K562 (cell line): ENCODE data around the gene CRX. TPM values are rescaled to one million over a fixed set of nuclear protein-coding genes. Genes with fewer than 3 reads are reported as not detected.

ENCODE experiments used
- ATAC-seq: fragments of 200-7000 bp; cut with Tn5 transposase; 3 replicates; pipeline ENCODE4 v1.9.1; 2020; ENCODE audit warnings: moderate library complexity
- BruUV-seq: library from RNA; stranded (reverse); fragments of 400-500 nt; replicated peaks from 2 replicates; lab custom pipeline; 2021; lab: Mats Ljungman, UMichigan
- CTCF ChIA-PET: fragments of 300-600 bp; formaldehyde crosslinking; extraction: SDS; loops from one replicate; lab custom pipeline; 2021; ENCODE audit warnings: low intra/inter-chr PET ratio; lab: Yijun Ruan, JAX
- POLR2A ChIA-PET: fragments of 300-600, 350-650 bp; sonication (Branson Sonifier 250); formaldehyde crosslinking; extraction: SDS; loops from one replicate; lab custom pipeline; 2021; ENCODE audit warnings: antibody characterized with exemption, inconsistent platforms; lab: Yijun Ruan, JAX
- DNase-seq, 4 experiments: peaks; one replicate each; pipeline versions ENCODE4 v3.0.0 to v3.0.0-alpha.2; 2011 to 2018; ENCODE audit warnings: low spot score in 3 of 4, mixed read lengths in 3 of 4; ENCODE audit errors: extremely low read depth in 1 of 4
- FAIRE-seq: peaks from 2 replicates; lab custom pipeline; 2011; peaks lifted over from hg19 to GRCh38; lab: Jason Lieb, UNC
- H2AFZ ChIP-seq: 2 replicates; pipeline ENCODE4 v1.6.0; 2011; ENCODE audit warnings: low read depth, low read length, control low read depth, inconsistent platforms
- H3K27ac ChIP-seq: fragments of 200-600 bp; 3 replicates; pipeline ENCODE4 v1.8.0; 2011; ENCODE audit warnings: low read depth, mild to moderate bottlenecking, control low read depth, inconsistent platforms, low read length, moderate library complexity, mixed read lengths; ENCODE audit errors: extremely low read depth
- H3K27me3 ChIP-seq, 2 experiments: fragments of 300-600 bp in 1 of 2; 2 replicates in 1 of 2; 3 replicates in 1 of 2; pipeline versions ENCODE4 v1.6.0 to v1.8.0; 2011; ENCODE audit warnings: inconsistent platforms in 2 of 2, low read length in 2 of 2, mild to moderate bottlenecking in 1 of 2, mixed read lengths in 1 of 2, moderate library complexity in 1 of 2; ENCODE audit not compliant: control insufficient read depth in 2 of 2, insufficient read depth in 2 of 2
- H3K36me3 ChIP-seq: fragments of 300-600 bp; 3 replicates; pipeline ENCODE4 v1.8.0; 2011; ENCODE audit warnings: mild to moderate bottlenecking, low read length, inconsistent platforms; ENCODE audit not compliant: control insufficient read depth, insufficient read depth
- H3K4me1 ChIP-seq, 2 experiments: fragments of 200-600 bp in 1 of 2; replicated peaks in 1 of 2; 2 replicates in 1 of 2; 3 replicates in 1 of 2; pipeline versions ENCODE4 v1.5.1 to v1.8.0; 2011; ENCODE audit warnings: inconsistent platforms in 2 of 2, low read length in 2 of 2, mild to moderate bottlenecking in 1 of 2, mixed read lengths in 1 of 2, moderate library complexity in 1 of 2; ENCODE audit not compliant: control insufficient read depth in 2 of 2, insufficient read depth in 2 of 2
- H3K4me2 ChIP-seq: 2 replicates; pipeline ENCODE4 v1.6.1; 2011; ENCODE audit warnings: low read length, control low read depth, inconsistent platforms, mixed read lengths; ENCODE audit not compliant: insufficient read depth
- H3K4me3 ChIP-seq: fragments of 200-600 bp; sonication (generic), shearing (Covaris generic); 2 replicates; pipeline ENCODE4 v1.5.1; 2016; ENCODE audit warnings: control low read depth, inconsistent platforms
- H3K79me2 ChIP-seq: fragments of 200-600 bp; 3 replicates; pipeline ENCODE4 v1.8.0; 2011; ENCODE audit warnings: low read length, inconsistent platforms; ENCODE audit not compliant: control insufficient read depth, insufficient read depth
- H3K9ac ChIP-seq, 2 experiments: 2 replicates each; pipeline versions ENCODE4 v1.6.0 to v1.6.1; 2011; ENCODE audit warnings: low read depth in 2 of 2, low read length in 2 of 2, control low read depth in 1 of 2, inconsistent platforms in 1 of 2, mild to moderate bottlenecking in 1 of 2, mixed read lengths in 1 of 2; ENCODE audit not compliant: insufficient read depth in 1 of 2
- H3K9me1 ChIP-seq: one replicate; pipeline ENCODE4 v1.6.0; 2011; ENCODE audit warnings: inconsistent platforms, mild to moderate bottlenecking, low read length, moderate library complexity; ENCODE audit not compliant: control insufficient read depth, insufficient read depth
- H3K9me3 ChIP-seq: replicated peaks from 2 replicates; pipeline ENCODE4 v1.5.1; 2011; ENCODE audit warnings: low read depth, low read length, inconsistent platforms; ENCODE audit not compliant: control insufficient read depth, insufficient read depth
- H4K20me1 ChIP-seq: replicated peaks from 2 replicates; pipeline ENCODE4 v1.6.1; 2011; ENCODE audit warnings: low read length, inconsistent platforms, mixed read lengths; ENCODE audit not compliant: control insufficient read depth, insufficient read depth
- BRD4 ChIP-seq: fragments of 200-600 bp; sonication (generic); IDR thresholded peaks from 2 replicates; pipeline ENCODE4 v1.6.1; 2017; ENCODE audit warnings: inconsistent platforms
- CHCHD3 ChIP-seq: fragments of 250-450 bp; sonication (Bioruptor Pico); IDR thresholded peaks from 2 replicates; pipeline ENCODE4 v2.1.2; 2022; ENCODE audit warnings: mild to moderate bottlenecking
- FOS ChIP-seq: IDR thresholded peaks from 3 replicates; pipeline ENCODE4 v1.6.1; 2011; ENCODE audit not compliant: insufficient read length; ENCODE audit errors: extremely low read depth
- HDAC2 ChIP-seq: fragments of 450-650 bp; IDR thresholded peaks from 2 replicates; pipeline ENCODE4 v1.6.1; 2016; ENCODE audit warnings: mild to moderate bottlenecking
- IFI16 ChIP-seq: fragments of 250-450 bp; sonication (Bioruptor Pico); IDR thresholded peaks from 2 replicates; pipeline ENCODE4 v2.1.2; 2022; ENCODE audit warnings: mild to moderate bottlenecking, inconsistent platforms
- OTX1 ChIP-seq: fragments of 450-650 bp; formaldehyde crosslinking; IDR thresholded peaks from 2 replicates; pipeline ENCODE4 v1.4.0; 2022; ENCODE audit warnings: mild to moderate bottlenecking
- PHB ChIP-seq: fragments of 250-450 bp; sonication (Bioruptor Pico); IDR thresholded peaks from 2 replicates; pipeline ENCODE4 v1.5.0; 2021
- RBM15 ChIP-seq: fragments of 200-400 bp; formaldehyde crosslinking; IDR thresholded peaks from 2 replicates; pipeline ENCODE4 v1.6.1; 2018; ENCODE audit warnings: mild to moderate bottlenecking, low read length, moderate library complexity; ENCODE audit not compliant: insufficient read depth
- TCF7L2 ChIP-seq: fragments of 150-350 bp; IDR thresholded peaks from 2 replicates; pipeline ENCODE4 v1.6.1; 2016; ENCODE audit warnings: low read depth, mild to moderate bottlenecking, low read length, moderate library complexity
- ZNF584 ChIP-seq: fragments of 200-800 bp; sonication (Bioruptor generic); IDR thresholded peaks from 2 replicates; pipeline ENCODE4 v1.6.1; 2016; ENCODE audit warnings: low read depth, mild to moderate bottlenecking, missing genetic modification characterization, missing compliant biosample characterization
- ZNF644 ChIP-seq: fragments of 200-800 bp; sonication (Bioruptor generic); IDR thresholded peaks from 2 replicates; pipeline ENCODE4 v1.6.1; 2016; ENCODE audit warnings: low read depth, missing genetic modification characterization, missing compliant biosample characterization
- ZNF75A ChIP-seq: fragments of 450-650 bp; formaldehyde crosslinking; IDR thresholded peaks from 2 replicates; pipeline ENCODE4 v1.4.0; 2020; ENCODE audit warnings: mild to moderate bottlenecking
- WGBS: fragments of 100-300 bp; shearing (Covaris generic); methylation state at CpG from one replicate; pipeline ENCODE4 v1.1.6; 2016; ENCODE audit warnings: low coverage, mixed read lengths; ENCODE audit not compliant: insufficient coverage; ENCODE audit errors: missing lambda C conversion rate; 5-methylcytosine and 5-hydroxymethylcytosine counted together
- in situ Hi-C: fragments of 300-500 bp; cut with MboI; formaldehyde crosslinking; loops from 4 replicates; pipeline ENCODE4 v1.15.0; 2018; ENCODE audit warnings: inconsistent platforms, mixed read lengths
- intact Hi-C: fragments of 100-400 bp; cut with micrococcal nuclease; formaldehyde crosslinking; loops from 2 replicates; pipeline ENCODE4 v1.14.2; 2022
- polyA plus RNA-seq, 8 experiments: library from polyadenylated mRNA; depleted of rRNA in 4 of 8; stranded (reverse) in 5 of 8; unstranded in 3 of 8; fragments of >200 nt; fragmentation: Nextera tagmentation in 2 of 8; fragmentation: Illumina TruSeq in 1 of 8; extraction: Ambion mirVana in 2 of 8; extraction: Trizol in 1 of 8; gene quantifications; 2 replicates each; pipeline versions ENCODE4 v1.2.1 to v1.2.3, GENCODE V29; 2011 to 2014; ENCODE audit warnings: inconsistent platforms in 1 of 8, missing spikeins in 1 of 8
- total RNA-seq, 7 experiments: library from RNA; depleted of rRNA in 6 of 7; stranded (reverse); fragments of >200 nt in 6 of 7; fragmentation: Illumina TruSeq in 2 of 7; extraction: Trizol in 2 of 7; gene quantifications; 2 replicates each; pipeline versions ENCODE4 v1.2.1 to v1.2.3, GENCODE V29; 2011 to 2021; ENCODE audit warnings: low replicate concordance in 1 of 7
- TF ChIP-seq, protein P1 (sequence below): fragments of 250-450 bp; sonication (Bioruptor Pico); IDR thresholded peaks from 2 replicates; pipeline ENCODE4 v1.5.0; 2021
- TF ChIP-seq, protein P2 (sequence below): sonication (generic); formaldehyde crosslinking; IDR thresholded peaks from 2 replicates; pipeline ENCODE4 v1.9.0; 2022; ENCODE audit warnings: mild to moderate bottlenecking, missing genetic modification reagents
- TF ChIP-seq, protein P3 (sequence below): fragments of 200-800 bp; sonication (Bioruptor generic); IDR thresholded peaks from 2 replicates; pipeline ENCODE4 v1.6.1; 2017; ENCODE audit warnings: missing genetic modification characterization, missing compliant biosample characterization
- TF ChIP-seq, protein P4 (sequence below), 2 experiments: fragments of 150-350 bp in 1 of 2; IDR thresholded peaks; 2 replicates each; pipeline ENCODE4 v1.6.1; 2012 to 2016; ENCODE audit warnings: low read depth in 2 of 2, low read length in 2 of 2, mild to moderate bottlenecking in 1 of 2, moderate library complexity in 1 of 2

Gene CRX
- total and polyA plus RNA-seq, 9 of the 15 experiments (the other 6 are each of a cell fraction or from before 2014, with no cell fraction given), result 0.01 TPM; not detected in 8

DNA sequence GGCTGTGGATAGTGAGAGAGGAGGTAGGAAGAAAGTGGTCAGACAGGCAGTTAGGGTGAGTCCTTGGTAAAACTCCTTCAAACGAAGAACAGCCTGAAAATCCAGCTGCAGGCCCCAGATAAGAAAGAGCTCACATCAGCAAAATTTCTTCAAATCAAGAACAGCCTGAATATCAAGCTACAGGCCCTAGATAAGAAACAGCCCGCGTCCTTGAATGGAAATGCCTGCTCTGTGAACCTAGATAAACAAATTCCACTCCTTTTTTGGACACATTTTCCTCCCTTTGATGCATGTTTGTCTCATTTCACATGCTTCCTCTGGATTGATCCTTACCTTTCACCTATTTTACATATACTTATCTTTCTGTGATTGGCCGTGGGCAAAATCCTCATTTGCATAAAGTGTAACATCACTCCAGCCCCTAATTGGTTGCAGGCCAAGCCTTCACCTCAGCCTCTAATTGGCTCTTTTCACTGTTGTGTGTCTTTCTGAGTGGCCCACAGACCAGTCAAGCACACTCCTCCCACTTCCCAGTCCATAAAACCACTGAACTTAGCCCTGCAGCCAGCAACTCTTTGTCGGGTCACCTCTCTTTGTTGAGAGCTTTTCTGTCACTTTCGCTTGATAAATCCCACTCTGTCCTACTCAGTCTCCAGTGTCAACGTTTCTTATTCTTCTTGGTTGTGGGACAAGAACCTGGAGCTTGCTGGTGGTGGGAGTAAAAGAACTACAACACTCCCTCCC, 70.4 kb downstream of the CRX start:
- Histone ChIP-seq H3K9ac (peak overlapping the region in 1 of 2 experiments; percentile 49; a peak in 2 of 4 replicates), H3K27ac (peak overlapping the region; percentile 82), H4K20me1 (no peaks in the 10 kb centered on the region), H3K4me3 (no peak overlapping the region), H3K9me1 (no peaks in the 10 kb centered on the region), H3K27me3 (no peaks in the 10 kb centered on the region; a peak in 1 of 5 replicates), H3K36me3 (no peaks in the 10 kb centered on the region), H3K9me3 (no peaks in the 10 kb centered on the region), H3K4me2 (peak overlapping the region; percentile 53), H3K4me1 (peaks cover 12 to 18% of the 10 kb centered on the region in 2 experiments), H3K79me2 (no peaks in the 10 kb centered on the region), H2AFZ (peak overlapping the region; percentile 73)
- ATAC-seq, result peak; percentile 98
- POLR2A ChIA-PET, result interaction anchor here (0.5 to 2.2 kb wide), 7 partner anchors 8 to 403 kb away, joined by 3 to 10 read pairs (median 3); no protein-coding TSS in a partner anchor
- 3% methylated on average over 7 of the region's 7 CpGs for WGBS
- no TSS peak for BruUV-seq
- DNase-seq, result peak; percentile 78 to 92 (median 81)
- CTCF ChIA-PET, result no interaction called here
- in situ Hi-C loops (no loop called here), intact Hi-C loops (loop anchor here (2.0 kb wide), 1 partner anchor 23 kb away; no protein-coding TSS in a partner anchor)
- FAIRE-seq, result peak; percentile 92
- TF ChIP-seq FOS (peak; percentile 88), PHB (no peak), CHCHD3 (CRISPR knock-in tag) (no peak), RBM15 (no peak), IFI16 (CRISPR knock-in tag) (no peak), HDAC2 (peak; percentile 94), TCF7L2 (peak; percentile 60; the same call in 1 of the 2 replicates), ZNF75A (no peak), OTX1 (CRISPR knock-in tag) (peak; percentile 51; the same call in 1 of the 2 replicates), BRD4 (no peak), ZNF584 (CRISPR knock-in tag) (peak; percentile 94), ZNF644 (peak; percentile 97)
- TF ChIP-seq, protein P1, sequence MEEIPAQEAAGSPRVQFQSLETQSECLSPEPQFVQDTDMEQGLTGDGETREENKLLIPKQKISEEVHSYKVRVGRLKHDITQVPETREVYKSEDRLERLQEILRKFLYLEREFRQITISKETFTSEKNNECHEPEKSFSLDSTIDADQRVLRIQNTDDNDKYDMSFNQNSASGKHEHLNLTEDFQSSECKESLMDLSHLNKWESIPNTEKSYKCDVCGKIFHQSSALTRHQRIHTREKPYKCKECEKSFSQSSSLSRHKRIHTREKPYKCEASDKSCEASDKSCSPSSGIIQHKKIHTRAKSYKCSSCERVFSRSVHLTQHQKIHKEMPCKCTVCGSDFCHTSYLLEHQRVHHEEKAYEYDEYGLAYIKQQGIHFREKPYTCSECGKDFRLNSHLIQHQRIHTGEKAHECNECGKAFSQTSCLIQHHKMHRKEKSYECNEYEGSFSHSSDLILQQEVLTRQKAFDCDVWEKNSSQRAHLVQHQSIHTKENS (CRISPR knock-in tag), result no peak
- TF ChIP-seq, protein P2, sequence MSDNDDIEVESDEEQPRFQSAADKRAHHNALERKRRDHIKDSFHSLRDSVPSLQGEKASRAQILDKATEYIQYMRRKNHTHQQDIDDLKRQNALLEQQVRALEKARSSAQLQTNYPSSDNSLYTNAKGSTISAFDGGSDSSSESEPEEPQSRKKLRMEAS, result peak; percentile 65
- TF ChIP-seq, protein P3, sequence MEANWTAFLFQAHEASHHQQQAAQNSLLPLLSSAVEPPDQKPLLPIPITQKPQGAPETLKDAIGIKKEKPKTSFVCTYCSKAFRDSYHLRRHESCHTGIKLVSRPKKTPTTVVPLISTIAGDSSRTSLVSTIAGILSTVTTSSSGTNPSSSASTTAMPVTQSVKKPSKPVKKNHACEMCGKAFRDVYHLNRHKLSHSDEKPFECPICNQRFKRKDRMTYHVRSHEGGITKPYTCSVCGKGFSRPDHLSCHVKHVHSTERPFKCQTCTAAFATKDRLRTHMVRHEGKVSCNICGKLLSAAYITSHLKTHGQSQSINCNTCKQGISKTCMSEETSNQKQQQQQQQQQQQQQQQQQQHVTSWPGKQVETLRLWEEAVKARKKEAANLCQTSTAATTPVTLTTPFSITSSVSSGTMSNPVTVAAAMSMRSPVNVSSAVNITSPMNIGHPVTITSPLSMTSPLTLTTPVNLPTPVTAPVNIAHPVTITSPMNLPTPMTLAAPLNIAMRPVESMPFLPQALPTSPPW, result peak; percentile 84
- TF ChIP-seq, protein P4, sequence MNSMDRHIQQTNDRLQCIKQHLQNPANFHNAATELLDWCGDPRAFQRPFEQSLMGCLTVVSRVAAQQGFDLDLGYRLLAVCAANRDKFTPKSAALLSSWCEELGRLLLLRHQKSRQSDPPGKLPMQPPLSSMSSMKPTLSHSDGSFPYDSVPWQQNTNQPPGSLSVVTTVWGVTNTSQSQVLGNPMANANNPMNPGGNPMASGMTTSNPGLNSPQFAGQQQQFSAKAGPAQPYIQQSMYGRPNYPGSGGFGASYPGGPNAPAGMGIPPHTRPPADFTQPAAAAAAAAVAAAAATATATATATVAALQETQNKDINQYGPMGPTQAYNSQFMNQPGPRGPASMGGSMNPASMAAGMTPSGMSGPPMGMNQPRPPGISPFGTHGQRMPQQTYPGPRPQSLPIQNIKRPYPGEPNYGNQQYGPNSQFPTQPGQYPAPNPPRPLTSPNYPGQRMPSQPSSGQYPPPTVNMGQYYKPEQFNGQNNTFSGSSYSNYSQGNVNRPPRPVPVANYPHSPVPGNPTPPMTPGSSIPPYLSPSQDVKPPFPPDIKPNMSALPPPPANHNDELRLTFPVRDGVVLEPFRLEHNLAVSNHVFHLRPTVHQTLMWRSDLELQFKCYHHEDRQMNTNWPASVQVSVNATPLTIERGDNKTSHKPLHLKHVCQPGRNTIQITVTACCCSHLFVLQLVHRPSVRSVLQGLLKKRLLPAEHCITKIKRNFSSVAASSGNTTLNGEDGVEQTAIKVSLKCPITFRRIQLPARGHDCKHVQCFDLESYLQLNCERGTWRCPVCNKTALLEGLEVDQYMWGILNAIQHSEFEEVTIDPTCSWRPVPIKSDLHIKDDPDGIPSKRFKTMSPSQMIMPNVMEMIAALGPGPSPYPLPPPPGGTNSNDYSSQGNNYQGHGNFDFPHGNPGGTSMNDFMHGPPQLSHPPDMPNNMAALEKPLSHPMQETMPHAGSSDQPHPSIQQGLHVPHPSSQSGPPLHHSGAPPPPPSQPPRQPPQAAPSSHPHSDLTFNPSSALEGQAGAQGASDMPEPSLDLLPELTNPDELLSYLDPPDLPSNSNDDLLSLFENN (IDR thresholded peaks at IDR 0.05; ENCODE audit: low read depth in 2 of 2, low read length in 2 of 2), result peak in 1 of 2 experiments; percentile 98; a peak in 2 of 4 replicates
